PC-3 (cell line): ENCODE data around the gene ANKRD13B. TPM values are rescaled to one million over a fixed set of nuclear protein-coding genes. Genes with fewer than 3 reads are reported as not detected.

ENCODE experiments used
- ATAC-seq: fragments of 200-7000 bp; cut with Tn5 transposase; 2 replicates; pipeline ENCODE4 v1.9.1; 2020; ENCODE audit warnings: mild to moderate bottlenecking, moderate library complexity
- BruUV-seq: library from RNA; stranded (reverse); fragments of 400-500 nt; replicated peaks from 2 replicates; lab custom pipeline; 2021; lab: Mats Ljungman, UMichigan
- CTCF ChIA-PET: fragments of 300-600 bp; sonication (Branson Sonifier 250); formaldehyde crosslinking; loops from one replicate; lab custom pipeline; 2022; ENCODE audit warnings: antibody characterized with exemption; lab: Charles Lee
- POLR2A ChIA-PET: fragments of 300-600 bp; sonication (Branson Sonifier 250); formaldehyde crosslinking; loops from one replicate; lab custom pipeline; 2022; ENCODE audit warnings: antibody characterized with exemption; ENCODE audit not compliant: unreplicated experiment; lab: Charles Lee
- DNase-seq: peaks from one replicate; pipeline ENCODE4 v3.0.0-alpha.2; 2015
- H2AFZ ChIP-seq: fragments of 300-600 bp; sonication (generic); 2 replicates; pipeline ENCODE4 v1.6.0; 2016; ENCODE audit warnings: antibody characterized with exemption, low read length
- H3F3A ChIP-seq: fragments of 300-600 bp; sonication (generic); one replicate; pipeline ENCODE4 v1.6.0; 2017; ENCODE audit warnings: antibody characterized with exemption, low read length, control low read depth, mild to moderate bottlenecking; ENCODE audit not compliant: unreplicated experiment
- H3K27ac ChIP-seq: fragments of 300-600 bp; sonication (generic); 2 replicates; pipeline ENCODE4 v1.5.1; 2016; ENCODE audit warnings: mild to moderate bottlenecking, low read length
- H3K27me3 ChIP-seq: fragments of 300-600 bp; sonication (generic); 2 replicates; pipeline ENCODE4 v1.6.1; 2016; ENCODE audit warnings: low read length, mixed read lengths
- H3K36me3 ChIP-seq: fragments of 300-600 bp; sonication (generic); 2 replicates; pipeline ENCODE4 v1.6.1; 2016; ENCODE audit warnings: low read depth, mixed run types, low read length, mixed read lengths
- H3K4me1 ChIP-seq: fragments of 300-600 bp; sonication (generic); 2 replicates; pipeline ENCODE4 v1.5.1; 2016; ENCODE audit warnings: low read length; ENCODE audit not compliant: insufficient read depth
- H3K4me2 ChIP-seq: fragments of 300-600 bp; sonication (generic); 2 replicates; pipeline ENCODE4 v1.6.0; 2016; ENCODE audit warnings: low read length
- H3K4me3 ChIP-seq: fragments of 300-600 bp; sonication (generic); 2 replicates; pipeline ENCODE4 v1.5.1; 2016; ENCODE audit warnings: mild to moderate bottlenecking, low read length, mixed read lengths
- H3K79me2 ChIP-seq: fragments of 300-600 bp; sonication (generic); 2 replicates; pipeline ENCODE4 v1.6.1; 2017; ENCODE audit warnings: low read length, mixed read lengths
- H3K9ac ChIP-seq: fragments of 300-600 bp; sonication (generic); 2 replicates; pipeline ENCODE4 v1.6.0; 2016; ENCODE audit warnings: mild to moderate bottlenecking, low read length
- H3K9me2 ChIP-seq: fragments of 300-600 bp; sonication (generic); replicated peaks from 2 replicates; pipeline ENCODE4 v1.6.1; 2016; ENCODE audit warnings: mixed run types, low read length, mixed read lengths
- H3K9me3 ChIP-seq: fragments of 300-600 bp; sonication (generic); 2 replicates; pipeline ENCODE4 v1.6.1; 2016; ENCODE audit warnings: low read length, mixed read lengths
- H4K20me1 ChIP-seq: fragments of 300-600 bp; sonication (generic); 2 replicates; pipeline ENCODE4 v1.6.1; 2016; ENCODE audit warnings: low read length, mixed read lengths
- EZH2 ChIP-seq: fragments of 300-600 bp; sonication (generic); IDR thresholded peaks from one replicate; pipeline ENCODE4 v1.6.1; 2017; ENCODE audit warnings: antibody characterized with exemption, mild to moderate bottlenecking, low read length; ENCODE audit not compliant: unreplicated experiment
- EZH2phosphoT487 ChIP-seq: fragments of 300-600 bp; sonication (generic); IDR thresholded peaks from 2 replicates; pipeline ENCODE4 v1.6.1; 2018; ENCODE audit warnings: mild to moderate bottlenecking, antibody characterized with exemption, low read length, borderline replicate concordance
- intact Hi-C: fragments of 100-400 bp; cut with micrococcal nuclease; formaldehyde crosslinking; loops from 2 replicates; pipeline ENCODE4 v1.9.0; 2023
- total RNA-seq: library from RNA; depleted of rRNA; stranded (reverse); fragments of >200 nt; gene quantifications from 2 replicates; pipeline ENCODE4 v1.2.3, GENCODE V29; 2014
- TF ChIP-seq, protein P1 (sequence below): fragments of 300-600 bp; sonication (generic); conservative IDR thresholded peaks from 2 replicates; pipeline ENCODE4 v1.5.1; 2017; ENCODE audit warnings: antibody characterized with exemption, low read depth, mild to moderate bottlenecking, low read length

Gene ANKRD13B
- total RNA-seq, 1 experiment from 2014 or later: 11.2 TPM

DNA sequence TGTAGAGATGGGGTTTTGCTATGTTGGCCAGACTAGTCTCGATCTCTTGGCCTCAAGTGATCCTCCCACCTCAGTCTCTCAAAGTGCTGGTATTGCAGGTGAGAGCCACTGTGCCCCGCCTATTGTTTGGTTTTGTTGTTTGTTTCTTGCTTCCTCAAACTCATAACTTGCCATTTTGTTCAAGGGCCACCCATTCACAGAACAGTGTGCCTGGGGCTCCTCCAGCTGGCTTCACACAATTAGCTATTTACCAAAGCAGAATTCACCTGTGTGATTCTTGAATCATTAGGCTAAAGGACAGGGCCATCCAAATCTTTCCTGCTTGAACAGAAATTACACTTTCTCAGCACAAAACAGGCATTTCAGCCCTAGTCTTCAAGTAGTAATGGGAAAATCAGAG is 33.3 kb upstream of the ANKRD13B start:
- H3K4me1 ChIP-seq: no peaks in the 10 kb centered on the region
- no peaks in the 10 kb centered on the region for H3K27me3 ChIP-seq
- no TSS peak for BruUV-seq
- no peak overlapping the region for H3K4me2 ChIP-seq
- TF ChIP-seq EZH2phosphoT487 (no peak), EZH2 (no peak)
- TF ChIP-seq, protein P1, sequence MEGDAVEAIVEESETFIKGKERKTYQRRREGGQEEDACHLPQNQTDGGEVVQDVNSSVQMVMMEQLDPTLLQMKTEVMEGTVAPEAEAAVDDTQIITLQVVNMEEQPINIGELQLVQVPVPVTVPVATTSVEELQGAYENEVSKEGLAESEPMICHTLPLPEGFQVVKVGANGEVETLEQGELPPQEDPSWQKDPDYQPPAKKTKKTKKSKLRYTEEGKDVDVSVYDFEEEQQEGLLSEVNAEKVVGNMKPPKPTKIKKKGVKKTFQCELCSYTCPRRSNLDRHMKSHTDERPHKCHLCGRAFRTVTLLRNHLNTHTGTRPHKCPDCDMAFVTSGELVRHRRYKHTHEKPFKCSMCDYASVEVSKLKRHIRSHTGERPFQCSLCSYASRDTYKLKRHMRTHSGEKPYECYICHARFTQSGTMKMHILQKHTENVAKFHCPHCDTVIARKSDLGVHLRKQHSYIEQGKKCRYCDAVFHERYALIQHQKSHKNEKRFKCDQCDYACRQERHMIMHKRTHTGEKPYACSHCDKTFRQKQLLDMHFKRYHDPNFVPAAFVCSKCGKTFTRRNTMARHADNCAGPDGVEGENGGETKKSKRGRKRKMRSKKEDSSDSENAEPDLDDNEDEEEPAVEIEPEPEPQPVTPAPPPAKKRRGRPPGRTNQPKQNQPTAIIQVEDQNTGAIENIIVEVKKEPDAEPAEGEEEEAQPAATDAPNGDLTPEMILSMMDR: no peak
- no peak overlapping the region for H3K27ac ChIP-seq
- H3K79me2 ChIP-seq: no peaks in the 10 kb centered on the region
- CTCF ChIA-PET: no interaction called here
- DNase-seq (no peak), ATAC-seq (no peak)
- H2AFZ ChIP-seq: no peak overlapping the region
- POLR2A ChIA-PET: no interaction called here
- no peak overlapping the region for H3K4me3 ChIP-seq
- no peaks in the 10 kb centered on the region for H3K36me3 ChIP-seq
- no peak overlapping the region for H3K9ac ChIP-seq
- intact Hi-C loops: no loop called here
- no peaks in the 10 kb centered on the region for H3F3A ChIP-seq
- no peaks in the 10 kb centered on the region for H3K9me3 ChIP-seq
- H3K9me2 ChIP-seq: no peaks in the 10 kb centered on the region
- no peaks in the 10 kb centered on the region for H4K20me1 ChIP-seq

DNA sequence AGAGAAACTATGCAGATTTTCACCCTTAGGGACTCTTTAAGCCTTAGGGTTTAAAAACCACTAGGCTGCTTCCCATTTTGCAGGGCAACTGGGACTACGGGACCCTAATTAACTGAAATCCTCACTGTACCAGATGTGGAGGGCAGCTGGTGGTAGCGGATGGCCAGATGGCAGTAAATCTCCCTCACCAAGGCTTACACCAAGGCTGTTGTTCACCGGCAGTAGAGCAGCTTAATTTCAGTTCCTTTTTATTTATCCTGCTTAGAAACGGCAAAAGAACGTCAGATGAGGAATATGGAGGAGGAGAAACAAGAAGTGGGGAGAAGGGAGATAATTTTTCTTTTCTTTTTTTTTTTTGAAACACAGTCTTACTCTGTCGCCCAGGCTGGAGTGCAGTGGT is 32.6 kb upstream of the ANKRD13B start:
- no peaks in the 10 kb centered on the region for H3K79me2 ChIP-seq
- H3K27ac ChIP-seq: no peak overlapping the region
- DNase-seq (no peak), ATAC-seq (no peak)
- H3F3A ChIP-seq: no peaks in the 10 kb centered on the region
- no peaks in the 10 kb centered on the region for H3K4me1 ChIP-seq
- intact Hi-C loops: no loop called here
- no peak for TF ChIP-seq EZH2
- TF ChIP-seq, protein P1: no peak
- no peak for TF ChIP-seq EZH2phosphoT487
- no TSS peak for BruUV-seq
- no peaks in the 10 kb centered on the region for H3K9me2 ChIP-seq
- no peaks in the 10 kb centered on the region for H3K36me3 ChIP-seq
- CTCF ChIA-PET: no interaction called here
- no peaks in the 10 kb centered on the region for H3K9me3 ChIP-seq
- H3K4me2 ChIP-seq: no peak overlapping the region
- POLR2A ChIA-PET: no interaction called here
- H3K4me3 ChIP-seq: no peak overlapping the region
- H4K20me1 ChIP-seq: no peaks in the 10 kb centered on the region
- H3K9ac ChIP-seq: no peak overlapping the region
- H2AFZ ChIP-seq: no peak overlapping the region
- H3K27me3 ChIP-seq: no peaks in the 10 kb centered on the region

DNA sequence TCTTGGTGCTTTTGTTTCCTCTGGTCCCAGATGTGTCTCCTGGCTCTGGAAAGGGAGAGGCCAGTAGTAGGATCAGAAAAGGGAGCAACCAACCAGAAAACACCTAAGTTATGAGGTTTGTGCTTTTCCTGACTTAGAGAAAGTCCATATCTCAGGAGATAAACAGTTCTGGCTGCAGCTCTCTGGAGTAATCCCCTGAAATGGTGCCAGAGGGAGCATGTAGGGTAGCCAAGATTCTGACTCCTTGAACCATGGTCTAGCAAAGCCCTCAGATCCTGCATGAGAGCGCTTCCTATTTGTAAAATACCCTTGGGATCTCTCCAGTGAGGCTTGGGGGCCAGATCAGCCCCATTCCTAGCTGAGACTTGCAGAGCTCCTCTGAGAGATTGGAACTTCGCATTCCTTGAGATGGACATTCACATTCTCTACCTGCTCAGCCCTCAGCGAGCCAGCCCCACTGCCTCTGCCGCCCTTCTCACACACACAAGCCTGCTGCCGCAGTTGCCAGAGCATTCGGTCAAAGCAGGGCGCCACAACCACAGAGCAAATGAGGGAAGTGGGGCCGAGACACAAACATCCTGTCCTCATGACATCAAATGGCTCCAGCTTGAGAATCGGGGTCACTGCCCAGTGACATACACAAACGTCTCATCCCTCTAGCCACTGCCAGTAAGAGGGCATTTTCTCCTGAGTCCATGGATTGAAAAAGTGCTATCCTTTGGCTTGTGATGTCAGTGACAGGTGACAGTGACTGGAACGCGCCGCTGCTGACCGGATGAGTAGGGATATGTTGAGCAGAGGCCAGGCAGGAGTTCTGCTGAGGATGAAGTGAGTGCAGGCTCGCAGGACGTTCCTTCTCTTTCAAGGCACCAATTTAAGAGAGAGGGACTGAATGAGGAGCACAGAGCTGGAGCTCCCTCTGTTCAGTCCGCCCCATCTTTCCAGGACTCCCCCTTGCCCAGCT is 31.1 kb upstream of the ANKRD13B start:
- H3K79me2 ChIP-seq: no peaks in the 10 kb centered on the region
- H3K4me3 ChIP-seq: no peak overlapping the region
- no TSS peak for BruUV-seq
- H3K9me3 ChIP-seq: no peaks in the 10 kb centered on the region
- H3K36me3 ChIP-seq: no peaks in the 10 kb centered on the region
- POLR2A ChIA-PET: interaction anchor here (0.6 kb wide), 1 partner anchor 268 kb away, joined by 3 read pairs; the partner anchor contains the start of gene NUFIP2
- no peak overlapping the region for H2AFZ ChIP-seq
- CTCF ChIA-PET: no interaction called here
- H4K20me1 ChIP-seq: no peaks in the 10 kb centered on the region
- no peak for ATAC-seq
- intact Hi-C loops: no loop called here
- no peaks in the 10 kb centered on the region for H3K9me2 ChIP-seq
- H3K9ac ChIP-seq: no peak overlapping the region
- TF ChIP-seq, protein P1: no peak
- TF ChIP-seq EZH2 (no peak), EZH2phosphoT487 (no peak)
- H3K4me2 ChIP-seq: no peak overlapping the region
- no peaks in the 10 kb centered on the region for H3K27me3 ChIP-seq
- no peak for DNase-seq
- no peak overlapping the region for H3K27ac ChIP-seq
- no peaks in the 10 kb centered on the region for H3K4me1 ChIP-seq
- H3F3A ChIP-seq: no peaks in the 10 kb centered on the region
